Stimulated activated CD4-positive, alpha-beta T cell treated with anti-CD3 and anti-CD28 coated beads, Interleukin-15, amount 100 ng/mL, for 1 hour (primary cell): ENCODE measurements around the gene IGF1R.

Source experiments
- DNase-seq, 2 donors: peaks; one replicate each; pipeline ENCODE4 v3.0.0-alpha.2; 2020; ENCODE audit warnings: low read depth in 1 of 2, low spot score in 1 of 2

IGF1R gene

GRCh38 chr15:98854496-98854895, 206.2 kb downstream of the IGF1R start:
- DNase-seq, result no peak

GRCh38 chr15:98855067-98855814, 206.9 kb downstream of the IGF1R start:
- no peak for DNase-seq

- no peak for DNase-seq
Observed at GRCh38 chr15:98855815-98856531, 207.6 kb downstream of the IGF1R start.

- no peak for DNase-seq
Observed at GRCh38 chr15:98856532-98856907, 208.2 kb downstream of the IGF1R start.

- DNase-seq, result no peak
Observed at GRCh38 chr15:98858610-98859023, 210.3 kb downstream of the IGF1R start.

- DNase-seq, result no peak
Observed at GRCh38 chr15:98859149-98859548, 210.8 kb downstream of the IGF1R start.

GRCh38 chr15:98860281-98861041, 212.1 kb downstream of the IGF1R start:
- DNase-seq, result no peak

GRCh38 chr15:98861188-98861587, 212.8 kb downstream of the IGF1R start:
- no peak for DNase-seq

- no peak for DNase-seq
Observed at GRCh38 chr15:98863983-98864382, 215.6 kb downstream of the IGF1R start.

- peak; percentile 34 to 64 for DNase-seq
Observed at GRCh38 chr15:98865397-98866339, 217.3 kb downstream of the IGF1R start.

GRCh38 chr15:98866511-98866910, 218.2 kb downstream of the IGF1R start:
- no peak for DNase-seq

GRCh38 chr15:98868564-98868963, 220.2 kb downstream of the IGF1R start:
- DNase-seq, result no peak

- DNase-seq, result no peak
Observed at GRCh38 chr15:98870788-98871187, 222.4 kb downstream of the IGF1R start.

- no peak for DNase-seq
Observed at GRCh38 chr15:98872774-98873173, 224.4 kb downstream of the IGF1R start.

- no peak for DNase-seq
Observed at GRCh38 chr15:98873441-98874218, 225.3 kb downstream of the IGF1R start.

- DNase-seq, result no peak
Observed at GRCh38 chr15:98874370-98874769, 226.0 kb downstream of the IGF1R start.

- no peak for DNase-seq
Observed at GRCh38 chr15:98874773-98875172, 226.4 kb downstream of the IGF1R start.

GRCh38 chr15:98875309-98875708, 227.0 kb downstream of the IGF1R start:
- DNase-seq, result no peak

GRCh38 chr15:98876451-98877369, 228.4 kb downstream of the IGF1R start:
- DNase-seq, result no peak
